Measurements from ENCODE around the gene PIGH. TPM values are rescaled to one million over a fixed set of nuclear protein-coding genes. Genes with fewer than 3 reads are reported as not detected.
"Not testable (repeated sequence)": the region's sequence is repeated elsewhere in the genome, so short reads cannot be mapped to it uniquely, and the experiment has no call there.

The PIGH gene, protein sequence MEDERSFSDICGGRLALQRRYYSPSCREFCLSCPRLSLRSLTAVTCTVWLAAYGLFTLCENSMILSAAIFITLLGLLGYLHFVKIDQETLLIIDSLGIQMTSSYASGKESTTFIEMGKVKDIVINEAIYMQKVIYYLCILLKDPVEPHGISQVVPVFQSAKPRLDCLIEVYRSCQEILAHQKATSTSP
- 10.9 and 14.0 TPM in 2 replicates for total RNA-seq

DNA sequence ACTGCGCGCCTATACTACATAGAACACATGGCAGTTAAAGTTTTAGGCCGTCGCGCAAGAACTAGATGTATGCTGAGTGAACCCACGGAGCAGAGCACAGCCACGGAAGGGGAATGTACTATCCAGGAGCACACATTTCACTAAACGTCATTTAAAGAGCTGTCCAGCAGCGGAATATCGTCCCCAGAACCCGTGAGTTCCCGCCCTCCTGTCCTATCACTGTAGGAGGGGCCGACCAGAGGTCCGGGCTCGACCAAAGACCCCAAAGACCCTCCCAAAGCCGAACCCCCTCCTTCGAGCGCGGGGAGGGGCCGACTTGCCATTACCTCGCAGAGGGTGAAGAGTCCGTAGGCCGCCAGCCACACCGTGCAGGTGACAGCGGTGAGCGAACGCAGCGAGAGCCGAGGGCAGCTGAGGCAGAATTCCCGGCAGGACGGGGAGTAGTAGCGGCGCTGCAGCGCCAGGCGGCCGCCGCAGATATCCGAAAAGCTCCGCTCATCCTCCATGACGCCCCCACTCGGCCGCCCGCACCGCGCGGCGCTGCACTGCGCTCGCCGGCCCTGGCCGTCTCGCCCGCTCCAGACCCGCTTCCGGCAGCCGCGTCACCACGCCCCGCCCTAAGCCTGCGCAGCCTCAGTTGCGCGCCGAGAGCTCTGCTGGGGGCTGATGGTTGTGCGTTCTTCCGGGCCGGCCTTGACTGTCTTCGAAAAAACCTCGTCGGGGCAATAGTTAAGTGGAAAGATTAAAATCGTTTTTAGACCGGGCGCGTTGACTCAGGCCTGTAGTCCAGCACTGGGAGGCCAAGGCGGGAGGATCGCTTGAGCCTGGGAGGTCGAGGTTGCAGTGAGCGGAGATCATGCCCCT, at the start of gene PIGH:
TSS of gene PIGH (minus strand) at position 571 of the 864 bp plus-strand sequence. CDS start at position 506, 65 bp downstream.
- DNase-seq (ENCODE audit: low read depth), result peak; percentile 57

DNA sequence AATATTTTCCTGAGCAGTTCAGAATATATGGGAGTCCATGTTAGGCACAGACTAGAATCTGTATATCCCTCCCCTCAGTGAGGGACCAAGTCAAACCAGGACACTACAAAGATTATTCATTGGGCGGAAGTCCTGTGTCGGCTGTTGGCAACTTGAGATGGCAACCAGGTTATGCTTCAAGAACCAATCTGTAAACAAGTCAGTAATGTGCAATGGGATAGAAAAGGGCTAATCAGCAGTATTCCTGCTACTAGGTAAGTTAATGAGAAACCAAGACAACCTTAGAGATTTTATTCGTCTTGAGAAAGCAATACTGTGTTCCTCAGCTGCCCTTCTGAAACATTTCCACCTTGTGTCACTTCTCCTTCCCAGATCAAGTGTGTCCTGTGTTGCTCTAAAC, 46.1 kb upstream of the PIGH start:
- peak; percentile 92 for DNase-seq (ENCODE audit: low read depth)

DNA sequence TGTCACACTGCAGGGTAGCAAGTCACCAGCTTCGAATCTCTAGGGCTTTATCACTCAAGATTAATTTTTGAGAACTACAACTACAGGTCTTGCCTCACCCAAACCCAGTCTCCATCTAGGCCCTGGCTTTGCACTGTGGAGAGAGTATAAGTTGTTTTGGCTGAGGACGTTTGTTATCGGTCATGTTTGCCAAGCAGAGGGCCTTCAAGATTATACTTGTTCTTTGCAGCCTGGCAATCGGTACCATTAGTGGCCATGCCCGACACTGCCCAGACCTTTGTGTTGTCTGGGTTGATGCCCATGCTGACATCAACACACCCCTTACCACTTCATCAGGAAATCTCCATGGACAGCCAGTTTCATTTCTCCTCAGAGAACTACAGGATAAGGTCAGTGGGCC, 45.3 kb upstream of the PIGH start:
- no peak for DNase-seq (ENCODE audit: low read depth)

GRCh38 chr14:67644428-67644827, 44.4 kb upstream of the PIGH start:
- DNase-seq (ENCODE audit: low read depth), result peak; percentile 51

GRCh38 chr14:67643713-67644112, 43.6 kb upstream of the PIGH start:
- DNase-seq (ENCODE audit: low read depth), result peak; percentile 15

GRCh38 chr14:67641902-67642749, 42.1 kb upstream of the PIGH start:
- no peak for DNase-seq (ENCODE audit: low read depth)

DNA sequence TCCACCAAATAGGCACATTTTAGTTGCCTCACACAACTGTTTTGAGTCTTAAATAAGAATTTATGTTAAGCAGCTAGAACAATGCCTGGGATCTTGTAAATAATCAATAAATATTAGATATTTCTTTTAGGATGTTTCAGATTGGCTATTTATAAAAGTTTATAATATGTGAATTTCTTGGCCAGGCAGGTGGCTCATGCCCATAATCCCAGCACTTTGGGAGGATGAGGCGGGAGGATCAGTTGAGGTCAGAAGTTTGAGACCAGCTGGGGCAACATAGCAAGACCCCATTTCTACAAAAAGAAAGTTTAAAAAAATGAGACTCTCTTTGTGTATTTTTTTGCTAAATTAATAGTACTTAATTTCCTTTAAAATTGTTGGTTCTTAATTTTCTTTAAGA, 41.4 kb upstream of the PIGH start:
- DNase-seq (ENCODE audit: low read depth), result no peak

GRCh38 chr14:67638642-67639041, 38.6 kb upstream of the PIGH start:
- no peak for DNase-seq (ENCODE audit: low read depth)

DNA sequence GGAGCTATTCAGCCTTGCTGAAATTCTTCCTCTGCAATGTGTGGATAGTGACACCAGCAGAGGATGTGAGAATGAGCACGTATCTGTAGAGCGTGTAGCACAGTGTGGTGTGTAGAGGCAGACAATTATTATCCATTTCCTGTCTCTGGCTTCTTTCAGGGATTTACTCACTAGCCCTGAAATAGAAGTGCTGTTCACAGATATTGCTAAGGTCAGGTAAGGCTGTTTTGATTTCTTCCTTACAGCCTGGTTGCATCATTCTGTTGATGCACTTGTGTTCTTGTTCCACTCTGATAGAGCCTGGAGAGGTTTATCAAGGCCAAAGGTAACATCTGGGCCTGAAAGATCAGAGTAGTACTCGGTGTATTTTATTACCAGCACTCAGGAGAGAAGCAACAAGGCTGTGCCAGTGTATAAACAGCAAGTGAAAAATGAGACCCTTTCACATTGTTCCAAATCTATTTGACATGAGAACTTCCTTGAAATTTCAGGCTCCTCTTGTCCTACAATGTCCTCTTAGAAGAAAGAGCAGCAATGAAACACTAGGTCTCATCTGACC, 36.4 kb upstream of the PIGH start:
- DNase-seq (ENCODE audit: low read depth), result peak; percentile 77

- no peak for DNase-seq (ENCODE audit: low read depth)
Observed at GRCh38 chr14:67633451-67634147, 33.5 kb upstream of the PIGH start.

- DNase-seq (ENCODE audit: low read depth), result no peak
Observed at GRCh38 chr14:67630938-67631337, 30.9 kb upstream of the PIGH start.

GRCh38 chr14:67630186-67630585, 30.1 kb upstream of the PIGH start:
- no peak for DNase-seq (ENCODE audit: low read depth)

DNA sequence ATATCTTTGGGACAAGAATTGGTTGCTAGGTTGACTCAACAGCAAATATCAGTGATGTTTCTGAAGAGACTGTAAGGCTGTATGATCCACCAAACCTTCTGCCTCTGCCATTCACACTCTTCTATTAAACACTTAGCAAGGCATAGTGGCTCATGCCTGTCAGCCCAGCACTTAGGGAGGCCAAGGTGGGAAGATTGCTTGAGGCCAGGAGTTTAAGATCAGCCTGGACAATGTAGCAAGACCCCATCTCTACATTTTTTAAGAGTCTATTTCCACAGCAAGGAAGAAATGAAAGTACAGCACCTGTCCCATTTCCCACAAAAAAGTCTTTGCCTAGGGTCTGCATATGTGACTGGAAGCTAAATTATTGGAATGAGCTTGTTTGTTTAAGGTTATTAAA, 27.5 kb upstream of the PIGH start:
- DNase-seq (ENCODE audit: low read depth), result no peak

DNA sequence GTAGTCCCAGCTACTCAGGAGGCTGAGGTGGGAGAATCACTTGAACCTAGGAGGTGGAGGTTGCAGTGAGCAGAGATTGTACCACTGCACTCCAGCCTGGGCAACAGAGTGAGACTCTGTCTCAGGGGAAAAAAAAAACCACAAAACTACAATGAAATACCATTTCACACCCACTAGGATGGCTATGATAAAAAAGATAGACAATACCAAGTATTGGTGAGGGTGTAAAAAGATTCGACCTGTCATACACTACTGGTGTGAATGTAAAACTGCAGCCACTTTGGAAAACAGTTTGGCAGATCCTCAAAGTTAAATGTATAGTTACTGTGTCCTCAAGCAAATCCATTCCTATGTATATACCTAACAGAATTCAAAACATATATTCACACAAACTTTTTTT, 26.1 kb upstream of the PIGH start:
- DNase-seq (ENCODE audit: low read depth), result not testable (repeated sequence)

- DNase-seq (ENCODE audit: low read depth), result peak; percentile 87
Observed at GRCh38 chr14:67623114-67623513, 23.0 kb upstream of the PIGH start.

GRCh38 chr14:67622675-67623074, 22.6 kb upstream of the PIGH start:
- DNase-seq (ENCODE audit: low read depth), result peak; percentile 88

DNA sequence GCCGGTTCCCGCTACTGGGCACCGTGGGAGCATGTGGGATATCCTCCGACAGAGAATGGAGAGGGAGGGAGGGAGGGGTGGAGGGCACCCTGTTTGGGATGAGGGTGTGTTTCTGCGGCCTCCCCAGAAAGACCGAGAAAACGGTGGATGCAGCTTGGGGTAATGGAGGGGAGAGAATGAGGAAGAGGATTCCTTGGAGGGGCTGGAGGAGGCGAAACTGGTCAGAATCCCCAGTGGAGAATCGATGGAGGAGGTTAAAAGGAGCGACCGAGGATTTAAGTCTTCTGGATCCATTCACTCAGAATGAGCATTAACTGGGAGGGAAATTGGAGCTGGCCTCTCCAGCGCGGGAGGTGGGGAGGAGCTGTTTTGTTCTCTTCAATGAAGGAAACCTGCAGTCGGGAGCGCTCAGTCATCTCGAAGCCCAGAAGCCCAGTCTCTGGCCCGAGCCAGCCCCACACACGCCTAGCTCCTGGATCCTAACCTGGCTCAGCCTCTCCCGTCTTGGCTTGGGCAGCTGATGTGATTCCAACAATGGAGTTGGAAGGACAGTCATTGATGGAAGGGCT, 20.2 kb upstream of the PIGH start:
- no peak for DNase-seq (ENCODE audit: low read depth)

DNA sequence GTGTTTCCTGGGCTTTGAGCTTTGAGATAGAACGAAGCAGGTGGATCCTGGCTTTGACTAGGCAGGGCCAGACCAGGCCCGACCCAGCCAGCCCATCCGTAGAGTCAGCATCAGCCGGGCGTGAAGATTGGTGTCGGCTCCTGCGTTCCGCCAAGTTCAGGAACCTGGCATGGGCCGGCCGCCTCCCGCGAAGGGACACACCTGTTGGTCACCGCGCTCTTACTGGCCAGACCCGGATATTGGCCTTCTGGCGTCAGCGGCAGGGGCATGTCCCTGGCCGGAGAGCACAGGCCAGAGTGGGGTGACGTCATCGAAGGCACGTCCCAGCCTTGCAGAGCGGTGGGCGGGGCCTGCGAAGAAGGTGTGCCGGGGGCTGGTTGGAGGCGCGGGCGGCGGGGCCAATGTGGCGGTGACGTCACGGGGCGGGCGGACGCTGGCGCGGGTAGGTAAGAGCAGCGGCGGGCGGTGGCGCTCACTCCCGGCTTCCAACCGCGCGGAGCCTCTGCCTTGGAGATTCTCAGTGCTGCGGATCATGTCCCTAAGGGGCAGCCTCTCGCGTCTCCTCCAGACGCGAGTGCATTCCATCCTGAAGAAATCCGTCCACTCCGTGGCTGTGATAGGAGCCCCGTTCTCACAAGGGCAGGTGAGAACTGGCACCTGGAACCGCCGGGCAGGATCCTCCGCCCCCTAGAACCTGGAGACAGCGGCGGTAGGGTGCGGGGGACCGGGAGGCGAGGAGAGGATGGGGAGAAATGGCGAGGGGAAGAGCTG, 19.6 kb upstream of the PIGH start, which contains the start of gene ARG2:
TSS of gene ARG2 (plus strand) at position 475 of the 771 bp plus-strand sequence. CDS start at position 533, 58 bp downstream.
- peak; percentile 94 for DNase-seq (ENCODE audit: low read depth)

- DNase-seq (ENCODE audit: low read depth), result peak; percentile 89
Observed at GRCh38 chr14:67618617-67619063, 18.6 kb upstream of the PIGH start.

GRCh38 chr14:67610491-67610890, 10.4 kb upstream of the PIGH start:
- DNase-seq (ENCODE audit: low read depth), result no peak

Measured in renal cortical epithelial cell (primary cell).